ENCODE results near the gene S1PR2.

- TF ChIP-seq CTCF (IDR thresholded peaks at IDR 0.05) = no peak
- no peak for TF ChIP-seq POLR2A (IDR thresholded peaks at IDR 0.05)
- no peak for TF ChIP-seq EP300 (IDR thresholded peaks at IDR 0.05)
Measured at GRCh38 chr19:10226021-10226375, 5.1 kb downstream of the S1PR2 start.
